Prostate gland (tissue), 2 donors: Measurements from ENCODE around the gene LASP1. TPM values are rescaled to one million over a fixed set of nuclear protein-coding genes. Genes with fewer than 3 reads are reported as not detected.
"Not testable (repeated sequence)": the region's sequence is repeated elsewhere in the genome, so short reads cannot be mapped to it uniquely, and the experiment has no call there.

Experiments used
- DNase-seq: peaks from one replicate; pipeline ENCODE4 v3.0.0-alpha.2; 2019; ENCODE audit warnings: low spot score
- H3K27ac ChIP-seq, 2 donors: fragments of 200-600 bp; sonication (generic); 2 replicates each; pipeline ENCODE4 v1.5.1; 2017 to 2019
- H3K27me3 ChIP-seq: fragments of 200-600 bp; sonication (generic); replicated peaks from 2 replicates; pipeline ENCODE4 v1.5.1; 2019; ENCODE audit not compliant: insufficient read depth
- H3K36me3 ChIP-seq, 2 donors: fragments of 200-600 bp; sonication (generic); 1 replicate in 1 of 2; 2 replicates in 1 of 2; pipeline versions ENCODE4 v1.5.1 to v1.8.1; 2017 to 2019
- H3K4me1 ChIP-seq: fragments of 200-600 bp; sonication (generic); replicated peaks from 2 replicates; pipeline ENCODE4 v1.5.1; 2019
- H3K4me3 ChIP-seq, 2 donors: fragments of 200-600 bp; sonication (generic); 2 replicates each; pipeline ENCODE4 v1.5.1; 2017 to 2019
- H3K9me3 ChIP-seq: fragments of 200-600 bp; sonication (generic); 2 replicates; pipeline ENCODE4 v1.5.1; 2017
- CTCF ChIP-seq, 4 experiments: fragments of 200-600 bp in 2 of 4; fragments of 450-650 bp in 2 of 4; sonication (generic) in 2 of 4; IDR thresholded peaks; 1 replicate in 3 of 4; 2 replicates in 1 of 4; pipeline ENCODE4 v1.5.1; 2016 to 2019; ENCODE audit warnings: antibody characterized with exemption in 4 of 4, mild to moderate bottlenecking in 2 of 4, moderate library complexity in 2 of 4
- POLR2A ChIP-seq: fragments of 450-650 bp; IDR thresholded peaks from one replicate; pipeline ENCODE4 v1.6.1; 2016; ENCODE audit warnings: antibody characterized with exemption, mild to moderate bottlenecking
- POLR2AphosphoS5 ChIP-seq: sonication (generic); formaldehyde crosslinking; IDR thresholded peaks from one replicate; pipeline ENCODE4 v1.6.1; 2017; ENCODE audit warnings: antibody characterized with exemption
- WGBS: methylation state at CpG from one replicate; pipeline ENCODE4 v1.1.5; 2018; 5-methylcytosine and 5-hydroxymethylcytosine counted together
- intact Hi-C: fragments of 100-400 bp; cut with DNase I; formaldehyde crosslinking; loops from one replicate; pipeline ENCODE4 v1.14.2; 2022
- total RNA-seq, 2 donors: library from RNA; depleted of rRNA; stranded (reverse); fragments of >200 nt; gene quantifications; one replicate each; pipeline ENCODE4 v1.1.0, GENCODE V29; 2016

The LASP1 gene
- total RNA-seq, 2 donors from 2014 or later: 61.8 to 93.4 TPM

DNA sequence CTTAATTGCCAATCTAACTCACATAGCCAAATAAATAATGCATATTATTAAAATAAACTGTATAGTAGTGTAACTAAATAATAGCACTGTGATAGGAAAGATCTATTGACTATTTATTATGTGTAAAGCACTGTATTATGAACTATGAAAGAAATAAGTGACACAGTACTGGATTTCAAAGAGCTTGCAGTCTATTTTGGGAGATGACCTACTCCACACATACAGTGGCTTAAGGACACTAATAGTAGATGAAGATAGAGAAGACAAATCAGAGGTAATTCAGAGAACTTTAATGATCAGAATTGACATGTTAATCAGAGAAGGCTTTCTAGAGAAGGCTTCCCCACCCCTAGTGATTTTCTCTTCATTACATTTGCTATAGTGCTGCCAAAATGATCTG, 70.1 kb downstream of the LASP1 start:
- no peaks in the 10 kb centered on the region for H3K36me3 ChIP-seq
- no peaks in the 10 kb centered on the region for H3K9me3 ChIP-seq
- H3K4me1 ChIP-seq: no peaks in the 10 kb centered on the region
- intact Hi-C loops: no loop called here
- H3K27me3 ChIP-seq: no peaks in the 10 kb centered on the region
- H3K27ac ChIP-seq: no peak overlapping the region
- no peak overlapping the region for H3K4me3 ChIP-seq
- no peak for TF ChIP-seq CTCF (IDR thresholded peaks at IDR 0.05)
- no peak for TF ChIP-seq POLR2AphosphoS5
- no peak for TF ChIP-seq POLR2A
- DNase-seq: no peak

GRCh38 chr17:38940404-38940803, 70.5 kb downstream of the LASP1 start:
- H3K4me1 ChIP-seq: no peaks in the 10 kb centered on the region
- WGBS: 81% methylated on average over 1 of the region's 1 CpG
- H3K27me3 ChIP-seq: no peaks in the 10 kb centered on the region
- no peak overlapping the region for H3K27ac ChIP-seq
- DNase-seq: no peak
- H3K36me3 ChIP-seq: no peaks in the 10 kb centered on the region
- no peak overlapping the region for H3K4me3 ChIP-seq
- no peaks in the 10 kb centered on the region for H3K9me3 ChIP-seq
- intact Hi-C loops: no loop called here
- TF ChIP-seq POLR2A (no peak), CTCF (IDR thresholded peaks at IDR 0.05) (no peak), POLR2AphosphoS5 (no peak)

DNA sequence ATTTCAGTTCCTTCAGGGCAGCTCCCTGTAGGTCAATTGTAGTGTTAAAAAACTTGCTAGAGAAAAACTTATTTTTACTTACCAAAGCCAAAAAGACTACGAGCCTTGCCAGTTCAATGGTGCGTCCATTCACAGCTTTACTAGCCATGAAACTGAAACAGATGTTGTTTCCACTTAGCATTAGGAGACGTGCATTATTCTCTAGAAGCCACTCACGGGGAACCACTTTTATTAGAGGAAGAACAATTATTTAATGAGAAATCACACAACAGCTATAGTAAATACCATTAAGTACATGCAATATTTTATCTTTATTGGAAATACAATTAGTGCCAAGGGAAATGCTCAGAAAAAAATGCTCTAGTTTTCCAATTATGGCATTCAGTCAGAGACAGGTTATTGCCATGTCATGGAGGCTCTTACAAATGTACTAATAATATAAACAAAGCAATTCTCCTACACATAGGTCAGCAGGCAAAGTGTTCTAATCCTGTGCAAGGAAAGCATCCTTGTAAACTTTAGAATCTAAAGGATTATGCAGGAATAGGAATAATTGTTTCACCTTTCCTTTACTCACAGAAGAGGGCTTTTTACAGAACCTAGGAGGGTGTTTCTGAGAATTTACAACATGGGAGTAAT, 73.0 kb downstream of the LASP1 start:
- Histone ChIP-seq H3K36me3 (no peaks in the 10 kb centered on the region), H3K27me3 (no peaks in the 10 kb centered on the region), H3K4me3 (no peak overlapping the region), H3K27ac (no peak overlapping the region), H3K4me1 (no peaks in the 10 kb centered on the region), H3K9me3 (no peaks in the 10 kb centered on the region)
- TF ChIP-seq CTCF (IDR thresholded peaks at IDR 0.05) (no peak), POLR2AphosphoS5 (no peak), POLR2A (no peak)
- DNase-seq: no peak
- intact Hi-C loops: no loop called here
- WGBS: 6% methylated on average over 4 of the region's 4 CpGs

GRCh38 chr17:38943607-38944006, 73.7 kb downstream of the LASP1 start:
- no peak for DNase-seq
- 50% methylated on average over 8 of the region's 8 CpGs for WGBS
- no peaks in the 10 kb centered on the region for H3K9me3 ChIP-seq
- H3K36me3 ChIP-seq: no peaks in the 10 kb centered on the region
- no peaks in the 10 kb centered on the region for H3K27me3 ChIP-seq
- H3K4me1 ChIP-seq: no peaks in the 10 kb centered on the region
- intact Hi-C loops: no loop called here
- TF ChIP-seq POLR2AphosphoS5: no peak
- no peak for TF ChIP-seq POLR2A
- TF ChIP-seq CTCF (IDR thresholded peaks at IDR 0.05): no peak
- no peak overlapping the region for H3K27ac ChIP-seq
- no peak overlapping the region for H3K4me3 ChIP-seq

- Histone ChIP-seq H3K27ac (no peak overlapping the region), H3K4me1 (no peaks in the 10 kb centered on the region), H3K27me3 (no peaks in the 10 kb centered on the region), H3K4me3 (no peak overlapping the region), H3K9me3 (no peaks in the 10 kb centered on the region), H3K36me3 (no peaks in the 10 kb centered on the region)
- DNase-seq: no peak
- intact Hi-C loops: no loop called here
- no peak for TF ChIP-seq POLR2A
- TF ChIP-seq POLR2AphosphoS5: no peak
- TF ChIP-seq CTCF (IDR thresholded peaks at IDR 0.05): no peak
- WGBS: 90% methylated on average over 2 of the region's 2 CpGs
These were observed 77.3 kb downstream of the LASP1 start for GRCh38 chr17:38947189-38947588.

DNA sequence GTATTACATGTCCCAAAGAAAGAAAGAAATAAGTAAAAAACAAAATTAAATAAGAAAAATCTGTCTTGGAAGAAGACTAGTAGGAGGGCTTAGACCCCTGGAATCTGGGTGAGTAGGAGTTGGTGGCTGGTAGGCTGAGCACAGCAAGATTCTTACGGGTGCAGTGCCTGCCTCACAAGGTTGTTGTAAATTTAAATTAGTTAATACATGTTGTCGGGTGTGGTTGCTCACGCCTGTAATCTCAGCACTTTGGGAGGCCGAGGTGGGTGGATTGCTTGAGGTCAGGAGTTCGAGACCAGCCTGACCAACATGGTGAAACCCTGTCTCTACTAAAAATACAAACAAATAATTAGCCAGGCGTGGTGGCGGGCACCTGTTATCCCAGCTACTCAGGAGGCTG, 83.9 kb downstream of the LASP1 start:
- H3K27ac ChIP-seq, H3K27me3 ChIP-seq, H3K4me1 ChIP-seq, DNase-seq, H3K36me3 ChIP-seq, H3K9me3 ChIP-seq, H3K4me3 ChIP-seq, intact Hi-C loops: not testable (repeated sequence)
- WGBS: 88% methylated on average over 7 of the region's 7 CpGs
